AG09319 (cell line): ENCODE measurements around the gene PABPC1L.

Experiments used
- DNase-seq: peaks from one replicate; pipeline ENCODE4 v3.0.0-alpha.2; 2010; ENCODE audit warnings: low read depth; ENCODE audit errors: extremely low read depth
- TF ChIP-seq, protein P1 (sequence below): IDR thresholded peaks from 2 replicates; pipeline ENCODE4 v1.5.1; 2011; ENCODE audit warnings: low read depth, mild to moderate bottlenecking, inconsistent platforms, low read length, moderate library complexity

PABPC1L gene

DNA sequence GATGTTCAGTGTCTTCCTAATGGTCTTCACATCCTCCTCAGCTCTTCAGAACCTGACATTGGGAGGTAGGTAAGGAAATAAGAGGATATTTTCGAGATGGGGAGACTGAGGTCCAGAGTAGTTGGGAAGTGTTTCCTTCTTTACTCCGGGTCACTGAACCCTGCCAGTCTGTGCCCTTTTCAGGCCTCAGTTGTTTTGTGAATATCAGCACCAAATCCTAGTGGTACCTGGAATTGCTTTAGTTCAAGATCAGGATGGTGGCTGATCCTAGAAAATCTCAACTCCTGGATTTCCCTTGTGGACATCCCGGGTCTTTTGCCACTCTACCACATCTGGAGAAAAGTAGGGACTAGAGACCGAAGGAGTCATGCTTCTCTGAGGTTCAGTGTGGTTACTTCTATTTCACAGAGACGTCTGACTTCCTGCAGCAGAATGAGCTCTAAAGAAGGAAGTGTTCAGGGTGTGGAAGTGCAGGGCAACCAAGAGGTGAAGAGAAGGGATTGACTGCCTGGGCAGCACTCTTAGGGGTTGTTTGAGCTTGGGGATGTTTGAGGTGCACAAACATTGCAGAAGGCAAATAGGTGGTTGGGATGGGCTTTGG, 57.4 kb downstream of the PABPC1L start:
- TF ChIP-seq, protein P1, sequence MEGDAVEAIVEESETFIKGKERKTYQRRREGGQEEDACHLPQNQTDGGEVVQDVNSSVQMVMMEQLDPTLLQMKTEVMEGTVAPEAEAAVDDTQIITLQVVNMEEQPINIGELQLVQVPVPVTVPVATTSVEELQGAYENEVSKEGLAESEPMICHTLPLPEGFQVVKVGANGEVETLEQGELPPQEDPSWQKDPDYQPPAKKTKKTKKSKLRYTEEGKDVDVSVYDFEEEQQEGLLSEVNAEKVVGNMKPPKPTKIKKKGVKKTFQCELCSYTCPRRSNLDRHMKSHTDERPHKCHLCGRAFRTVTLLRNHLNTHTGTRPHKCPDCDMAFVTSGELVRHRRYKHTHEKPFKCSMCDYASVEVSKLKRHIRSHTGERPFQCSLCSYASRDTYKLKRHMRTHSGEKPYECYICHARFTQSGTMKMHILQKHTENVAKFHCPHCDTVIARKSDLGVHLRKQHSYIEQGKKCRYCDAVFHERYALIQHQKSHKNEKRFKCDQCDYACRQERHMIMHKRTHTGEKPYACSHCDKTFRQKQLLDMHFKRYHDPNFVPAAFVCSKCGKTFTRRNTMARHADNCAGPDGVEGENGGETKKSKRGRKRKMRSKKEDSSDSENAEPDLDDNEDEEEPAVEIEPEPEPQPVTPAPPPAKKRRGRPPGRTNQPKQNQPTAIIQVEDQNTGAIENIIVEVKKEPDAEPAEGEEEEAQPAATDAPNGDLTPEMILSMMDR, result no peak
- DNase-seq, result no peak

DNA sequence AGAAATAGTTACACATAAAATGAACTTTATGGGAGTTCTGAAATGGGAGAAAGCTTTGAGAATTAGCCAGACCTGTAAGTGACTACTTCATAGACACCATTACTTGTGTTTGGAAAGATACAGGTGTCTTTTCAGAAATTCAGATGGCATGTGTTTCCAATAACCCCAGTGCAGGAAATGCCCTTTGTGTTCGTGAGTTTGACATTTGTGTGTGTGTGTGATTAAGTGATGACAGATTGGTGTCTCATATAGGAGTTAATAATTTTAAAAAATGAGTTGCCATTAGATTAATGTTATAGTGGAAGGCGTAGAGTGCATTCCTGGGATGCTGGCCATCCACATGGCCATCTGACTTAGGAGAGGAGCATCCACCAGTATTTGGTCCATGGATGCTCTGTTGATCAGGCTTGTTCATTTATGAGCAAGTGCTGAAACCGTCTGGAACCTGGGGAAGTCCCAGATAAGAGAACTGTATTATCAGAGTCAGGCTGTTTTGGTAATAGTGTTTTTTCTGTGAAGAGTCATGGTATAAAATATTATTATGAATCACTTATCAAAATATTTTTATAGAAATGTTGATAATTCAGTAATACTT, 59.5 kb downstream of the PABPC1L start:
- TF ChIP-seq, protein P1, result no peak
- DNase-seq, result no peak

DNA sequence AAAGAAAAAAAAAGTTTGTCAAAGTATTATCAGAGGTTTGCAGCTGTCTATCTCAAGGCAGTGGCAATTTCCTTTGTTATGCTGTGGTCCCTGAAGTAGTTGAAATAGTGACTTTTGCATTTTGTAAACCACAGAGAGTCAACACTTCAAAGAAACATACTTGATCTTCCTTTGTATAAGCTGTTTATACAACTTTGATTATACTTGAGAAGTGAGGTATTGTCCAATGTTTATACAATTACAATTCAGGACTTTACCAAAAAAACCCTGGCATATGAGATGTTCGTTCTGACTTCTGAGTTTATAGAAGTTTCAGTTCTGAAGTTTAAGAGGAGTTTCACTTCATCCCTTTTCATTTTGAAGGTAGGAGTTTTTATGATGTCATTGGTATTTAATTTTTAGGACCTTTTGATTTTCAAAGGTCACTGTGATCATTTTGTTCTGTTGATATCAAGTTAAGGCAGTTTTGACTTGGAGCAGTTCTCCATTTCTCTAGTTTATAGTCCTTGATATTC, 60.4 kb downstream of the PABPC1L start:
- no peak for DNase-seq

DNA sequence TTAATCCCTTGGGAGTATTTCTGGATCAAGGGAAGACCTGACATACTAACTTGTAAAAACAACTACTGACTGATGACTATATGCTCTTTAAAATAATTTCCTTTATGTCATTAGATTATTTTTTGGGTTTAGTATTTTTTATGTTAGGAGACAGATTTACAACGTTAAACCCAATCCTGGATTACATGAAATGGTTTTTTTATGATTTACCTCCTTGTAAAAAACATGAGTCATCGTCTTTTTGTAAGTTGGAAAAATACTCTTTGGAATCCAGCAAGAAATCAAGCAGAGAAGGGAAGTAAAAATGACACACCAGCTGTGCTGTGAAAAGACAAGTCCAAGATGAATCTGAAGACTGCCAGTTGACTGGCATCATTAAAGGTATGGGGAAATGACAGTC, 63.2 kb downstream of the PABPC1L start:
- TF ChIP-seq, protein P1, result no peak
- no peak for DNase-seq

More for the DNA sequence above, 60.4 kb downstream of the PABPC1L start:
- TF ChIP-seq, protein P1, result no peak

DNA sequence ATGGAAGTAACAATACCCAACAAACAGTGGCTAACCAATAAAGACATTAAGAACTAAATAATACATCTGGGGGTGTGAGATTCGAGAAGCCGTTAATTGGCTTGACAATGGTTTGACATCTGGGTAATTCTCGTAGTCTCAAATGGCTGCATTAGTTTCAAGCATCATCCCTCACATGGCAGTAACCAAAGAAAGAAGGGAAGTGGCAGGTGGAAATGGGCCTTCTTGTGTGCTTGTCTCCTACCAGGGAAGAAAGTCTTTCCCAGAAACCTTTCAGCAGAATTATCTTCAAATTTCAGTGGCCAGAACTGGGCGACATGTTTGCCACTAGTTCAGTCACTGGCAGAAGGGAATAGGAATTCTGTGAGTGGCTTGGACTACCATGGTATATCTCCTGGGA, 66.8 kb downstream of the PABPC1L start:
- DNase-seq, result no peak
- TF ChIP-seq, protein P1, result no peak

DNA sequence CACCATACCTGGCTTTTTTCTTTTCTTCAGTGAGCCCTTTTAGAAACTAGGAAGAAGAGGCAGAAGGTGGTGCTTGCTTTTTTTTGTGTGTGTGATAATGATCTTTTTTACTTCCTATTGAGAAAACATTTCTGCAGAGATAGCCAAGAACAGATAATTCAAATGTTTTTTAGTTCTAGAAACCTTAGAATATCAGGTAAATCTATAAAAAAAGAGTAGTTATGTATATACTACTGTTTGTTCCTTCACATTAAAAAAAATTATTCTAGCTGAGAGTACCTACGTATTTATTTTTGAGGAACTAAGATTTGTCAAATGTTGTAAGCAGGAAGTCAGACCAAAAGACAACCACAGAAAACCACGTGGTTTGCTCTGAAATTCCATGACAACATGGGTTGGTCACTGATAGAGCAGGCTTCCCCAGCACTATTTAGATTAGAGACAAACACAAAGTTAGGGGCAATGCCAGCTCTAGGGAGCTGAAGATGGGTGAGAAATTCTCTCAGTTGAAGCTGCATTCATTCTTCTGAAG, 69.3 kb downstream of the PABPC1L start:
- TF ChIP-seq, protein P1, result no peak
- DNase-seq, result no peak

DNA sequence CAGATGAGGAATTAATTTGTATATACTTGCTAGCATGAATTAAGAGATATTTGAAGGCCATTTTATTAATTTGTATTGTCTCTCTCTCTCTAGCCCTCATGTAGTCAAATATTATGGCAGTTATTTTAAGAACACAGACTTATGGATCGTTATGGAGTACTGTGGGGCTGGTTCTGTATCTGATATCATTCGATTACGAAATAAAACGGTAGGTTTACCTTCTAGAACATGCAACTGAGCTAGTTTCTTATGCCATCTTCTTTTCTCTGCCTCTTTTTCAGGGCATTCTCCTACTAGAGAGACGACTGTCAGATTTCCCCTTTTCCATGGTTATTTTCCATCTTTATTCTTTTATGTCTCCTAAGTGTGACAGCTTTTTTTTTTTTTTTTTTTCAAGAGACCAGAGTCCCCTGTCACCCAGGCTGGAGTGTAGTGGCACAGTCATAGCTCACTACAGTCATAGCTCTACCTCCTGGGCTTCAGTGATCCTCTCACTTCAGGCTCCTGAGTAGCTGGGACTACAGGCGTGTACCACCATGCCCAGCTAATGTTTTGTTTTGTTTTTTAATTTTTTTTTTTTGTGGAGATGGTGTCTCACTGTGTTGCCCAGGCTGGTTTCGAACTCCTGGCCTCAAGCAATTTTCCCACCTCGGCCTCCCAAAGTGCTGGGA, 72.0 kb downstream of the PABPC1L start:
- no peak for DNase-seq
- TF ChIP-seq, protein P1, result no peak
